Measurements from ENCODE around the gene UGGT2. TPM values are rescaled to one million over a fixed set of nuclear protein-coding genes. Genes with fewer than 3 reads are reported as not detected.

The UGGT2 gene
- polyA plus RNA-seq, 2 of the 4 experiments (the other 2 are of a cell fraction): 10.3 to 27.9 TPM

DNA sequence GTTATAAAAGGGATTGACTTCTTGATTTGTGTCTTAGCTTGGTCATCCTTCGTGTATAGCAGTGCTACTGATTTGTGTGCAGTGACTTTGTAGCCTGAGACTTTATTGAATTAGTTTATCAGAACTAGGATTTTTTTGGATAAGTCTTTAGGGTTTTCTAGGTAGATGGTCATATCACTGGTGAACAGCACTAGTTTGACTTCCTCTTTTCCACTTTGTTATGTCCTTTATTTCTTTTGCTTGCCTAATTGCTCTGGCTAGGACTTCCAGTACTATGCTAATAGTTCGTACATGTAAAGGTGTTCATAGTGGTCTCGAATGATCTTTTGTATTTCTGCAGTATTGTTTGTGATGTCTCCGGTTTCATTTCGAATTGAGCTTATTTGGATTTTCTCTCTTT, 230.9 kb downstream of the UGGT2 start:
- TF ChIP-seq SREBF2 (IDR thresholded peaks at IDR 0.05) (no peak), EP300 (IDR thresholded peaks at IDR 0.05) (no peak), MAZ (IDR thresholded peaks at IDR 0.05; ENCODE audit: borderline replicate concordance, low read depth, low read length) (no peak), HMGXB4 (CRISPR knock-in tag; IDR thresholded peaks at IDR 0.05; ENCODE audit: borderline replicate concordance) (no peak)
- TF ChIP-seq, protein P1, sequence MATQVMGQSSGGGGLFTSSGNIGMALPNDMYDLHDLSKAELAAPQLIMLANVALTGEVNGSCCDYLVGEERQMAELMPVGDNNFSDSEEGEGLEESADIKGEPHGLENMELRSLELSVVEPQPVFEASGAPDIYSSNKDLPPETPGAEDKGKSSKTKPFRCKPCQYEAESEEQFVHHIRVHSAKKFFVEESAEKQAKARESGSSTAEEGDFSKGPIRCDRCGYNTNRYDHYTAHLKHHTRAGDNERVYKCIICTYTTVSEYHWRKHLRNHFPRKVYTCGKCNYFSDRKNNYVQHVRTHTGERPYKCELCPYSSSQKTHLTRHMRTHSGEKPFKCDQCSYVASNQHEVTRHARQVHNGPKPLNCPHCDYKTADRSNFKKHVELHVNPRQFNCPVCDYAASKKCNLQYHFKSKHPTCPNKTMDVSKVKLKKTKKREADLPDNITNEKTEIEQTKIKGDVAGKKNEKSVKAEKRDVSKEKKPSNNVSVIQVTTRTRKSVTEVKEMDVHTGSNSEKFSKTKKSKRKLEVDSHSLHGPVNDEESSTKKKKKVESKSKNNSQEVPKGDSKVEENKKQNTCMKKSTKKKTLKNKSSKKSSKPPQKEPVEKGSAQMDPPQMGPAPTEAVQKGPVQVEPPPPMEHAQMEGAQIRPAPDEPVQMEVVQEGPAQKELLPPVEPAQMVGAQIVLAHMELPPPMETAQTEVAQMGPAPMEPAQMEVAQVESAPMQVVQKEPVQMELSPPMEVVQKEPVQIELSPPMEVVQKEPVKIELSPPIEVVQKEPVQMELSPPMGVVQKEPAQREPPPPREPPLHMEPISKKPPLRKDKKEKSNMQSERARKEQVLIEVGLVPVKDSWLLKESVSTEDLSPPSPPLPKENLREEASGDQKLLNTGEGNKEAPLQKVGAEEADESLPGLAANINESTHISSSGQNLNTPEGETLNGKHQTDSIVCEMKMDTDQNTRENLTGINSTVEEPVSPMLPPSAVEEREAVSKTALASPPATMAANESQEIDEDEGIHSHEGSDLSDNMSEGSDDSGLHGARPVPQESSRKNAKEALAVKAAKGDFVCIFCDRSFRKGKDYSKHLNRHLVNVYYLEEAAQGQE (IDR thresholded peaks at IDR 0.05): no peak
- DNase-seq (ENCODE audit: low read depth in 1 of 2, low spot score in 1 of 2) (no peak), FAIRE-seq (no peak), ATAC-seq (no peak)
- POLR2A ChIA-PET: no interaction called here
- CTCF ChIA-PET: interaction anchor here (1.1 kb wide), 1 partner anchor 12 kb away, joined by 3 read pairs; no protein-coding TSS in a partner anchor
- H3K4me1 ChIP-seq: no peaks in the 10 kb centered on the region
- no peak overlapping the region for H3K4me2 ChIP-seq
- no peak overlapping the region for H3K4me3 ChIP-seq
- no peaks in the 10 kb centered on the region for H3K9me3 ChIP-seq
- H3K27ac ChIP-seq: no peak overlapping the region
- WGBS (ENCODE audit: missing lambda C conversion rate): 90% methylated on average over 5 of the region's 5 CpGs

DNA sequence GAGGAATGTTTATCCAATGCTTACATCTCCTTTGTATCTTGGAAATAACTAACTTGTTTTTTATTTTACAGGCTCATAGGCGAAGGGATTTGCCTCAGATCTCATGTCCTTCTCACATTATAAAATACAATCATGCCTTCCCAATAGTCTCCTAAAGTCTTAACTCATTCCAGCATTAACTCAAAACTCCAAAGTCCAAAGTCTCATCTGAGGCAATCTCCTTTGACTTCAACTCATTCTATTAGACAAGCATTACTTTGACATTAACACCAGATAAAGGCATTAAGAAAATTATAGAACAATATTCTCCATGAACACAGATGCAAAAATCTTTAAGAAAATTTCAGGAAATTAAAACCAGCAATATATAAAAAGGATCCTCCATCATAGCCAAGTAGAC, 238.7 kb downstream of the UGGT2 start:
- H3K4me2 ChIP-seq: no peak overlapping the region
- H3K4me3 ChIP-seq: no peak overlapping the region
- TF ChIP-seq NPAS2 (CRISPR knock-in tag; IDR thresholded peaks at IDR 0.05; ENCODE audit: borderline replicate concordance): no peak
- no peak for TF ChIP-seq HOXA7 (CRISPR knock-in tag; IDR thresholded peaks at IDR 0.05)
- no peak for TF ChIP-seq ESRRA (IDR thresholded peaks at IDR 0.05; ENCODE audit: borderline replicate concordance, low read length)
- TF ChIP-seq RARB (CRISPR knock-in tag; IDR thresholded peaks at IDR 0.05): no peak
- no peak for TF ChIP-seq SMC3 (IDR thresholded peaks at IDR 0.05)
- TF ChIP-seq HDAC2 (IDR thresholded peaks at IDR 0.05): no peak
- no peak for TF ChIP-seq POLR2AphosphoS2 (conservative IDR thresholded peaks at IDR 0.05; ENCODE audit: low read length)
- no peak for TF ChIP-seq RFX5 (IDR thresholded peaks at IDR 0.05)
- TF ChIP-seq ZSCAN20 (CRISPR knock-in tag; IDR thresholded peaks at IDR 0.05): no peak
- no peak for TF ChIP-seq FOSB (CRISPR knock-in tag; IDR thresholded peaks at IDR 0.05)
- TF ChIP-seq POLR2A (IDR thresholded peaks at IDR 0.05; ENCODE audit: low read length): no peak
- no peak for TF ChIP-seq TP53 (CRISPR knock-in tag; IDR thresholded peaks at IDR 0.05)
- no peak for TF ChIP-seq GATA3 (IDR thresholded peaks at IDR 0.05; ENCODE audit: borderline replicate concordance)
- no peak for TF ChIP-seq HOXB13 (CRISPR knock-in tag; IDR thresholded peaks at IDR 0.05; ENCODE audit: low read depth)
- TF ChIP-seq, protein P1 (IDR thresholded peaks at IDR 0.05): no peak
- DNase-seq (ENCODE audit: low read depth in 1 of 2, low spot score in 1 of 2): no peak
- H3K27ac ChIP-seq: no peak overlapping the region
- POLR2A ChIA-PET: no interaction called here
- no peak for FAIRE-seq
- no peaks in the 10 kb centered on the region for H3K4me1 ChIP-seq
- no peak for ATAC-seq
- 76% methylated on average over 1 of the region's 1 CpG for WGBS (ENCODE audit: missing lambda C conversion rate)
- CTCF ChIA-PET: no interaction called here
- H3K9me3 ChIP-seq: no peaks in the 10 kb centered on the region

Measured in A549 (cell line).